ENCODE data around the gene PMEL. TPM values are rescaled to one million over a fixed set of nuclear protein-coding genes. Genes with fewer than 3 reads are reported as not detected.

The PMEL gene
- total and polyA plus RNA-seq, 9 of the 15 experiments (the other 6 are each of a cell fraction or from before 2014, with no cell fraction given) = 0.36 to 2.0 (median 0.98) TPM

DNA sequence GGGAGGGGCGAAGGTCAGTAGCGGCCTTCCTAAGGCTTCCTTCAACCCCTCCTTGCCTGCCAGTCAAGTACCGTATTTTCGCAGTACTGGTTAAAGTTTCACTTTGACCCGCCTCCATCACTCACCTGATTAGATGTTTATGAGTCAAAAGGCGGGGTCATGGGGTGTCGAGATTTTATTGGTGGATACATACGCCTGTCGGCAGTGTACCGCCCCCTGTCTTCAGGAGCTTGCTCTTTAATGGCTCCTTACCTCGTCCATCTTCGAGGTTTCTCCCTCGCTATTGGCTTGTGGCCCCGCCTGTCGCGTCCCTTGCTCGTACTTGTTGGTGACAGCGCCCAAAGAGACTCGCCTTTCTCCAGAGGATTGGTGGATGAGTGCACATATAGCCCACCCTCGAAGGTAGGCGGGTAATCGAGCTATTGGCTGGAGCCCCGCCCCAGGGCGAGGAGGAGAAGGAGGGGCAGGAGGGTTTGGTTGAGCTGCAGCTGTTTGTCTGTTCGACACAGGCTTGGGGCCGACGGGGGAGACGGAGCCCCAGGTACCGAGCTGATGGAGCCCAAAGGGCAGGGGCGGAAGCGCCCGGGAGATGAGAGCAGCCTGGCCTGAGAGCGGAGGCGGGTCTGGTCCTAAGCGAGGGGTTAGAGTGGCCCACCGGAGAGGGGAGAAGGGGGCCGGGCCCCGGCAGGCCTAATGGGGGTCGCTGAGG is 7.9 kb upstream of the PMEL start, which contains the start of gene RAB5B:
TSS of gene RAB5B (plus strand) at position 480 of the 709 bp plus-strand sequence. CDS start 12,883 bp downstream, outside the sequence.
- H3K27ac ChIP-seq (ENCODE audit: extremely low read depth, low read depth, low read length) = peak within 1 kb of the TSS; percentile 88
- DNase-seq (ENCODE audit: extremely low read depth in 1 of 4, low spot score in 3 of 4) (peak; percentile 87 to 100 (median 94)), FAIRE-seq (peak; percentile 100), ATAC-seq (peak; percentile 95)
- H3K4me3 ChIP-seq = peak within 1 kb of the TSS; percentile 68
- peak within 1 kb of the TSS; percentile 61 for H2AFZ ChIP-seq (ENCODE audit: low read depth, low read length)
- intact Hi-C loops (cut with micrococcal nuclease) = loop anchor here (2.0 to 5.0 kb wide), 2 partner anchors 46 to 47 kb away; partner anchors contain the start of genes IKZF4 and PYM1
- H3K9me3 ChIP-seq (replicated peaks; ENCODE audit: control insufficient read depth, insufficient read depth, low read depth, low read length) = no peaks in the 10 kb centered on the region
- H3K79me2 ChIP-seq (ENCODE audit: control insufficient read depth, insufficient read depth, low read length) = peaks cover 46% of the 10 kb centered on the region
- CTCF ChIA-PET (ENCODE audit: low intra/inter-chr PET ratio) = interaction anchor here (0.6 kb wide), 1 partner anchor 40 kb away, joined by 3 read pairs; no protein-coding TSS in a partner anchor
- no peaks in the 10 kb centered on the region for H3K27me3 ChIP-seq (ENCODE audit: control insufficient read depth in 2 of 2, insufficient read depth in 2 of 2, low read length in 2 of 2)
- peak within 1 kb of the TSS; percentile 99 for H3K4me2 ChIP-seq (ENCODE audit: insufficient read depth, low read length)
- POLR2A ChIA-PET = interaction anchor here (0.6 to 2.5 kb wide), 34 partner anchors 11 to 324 kb away, joined by 3 to 49 read pairs (median 4); partner anchors contain the start of genes DNAJC14, IKZF4, ORMDL2 and PYM1
- H3K9me1 ChIP-seq (ENCODE audit: control insufficient read depth, insufficient read depth, low read length) = no peaks in the 10 kb centered on the region
- H3K36me3 ChIP-seq (ENCODE audit: control insufficient read depth, insufficient read depth, low read length) = peaks cover 51% of the 10 kb centered on the region
- BruUV-seq (replicated peaks) = no TSS peak
- no peaks in the 10 kb centered on the region; the same call in 1 of the 2 replicates for H4K20me1 ChIP-seq (replicated peaks; ENCODE audit: control insufficient read depth, insufficient read depth, low read length)
- peaks cover 14 to 21% of the 10 kb centered on the region in 2 experiments for H3K4me1 ChIP-seq (replicated peaks in 1 of 2; ENCODE audit: control insufficient read depth in 2 of 2, insufficient read depth in 2 of 2, low read length in 2 of 2)
- peak within 1 kb of the TSS; percentile 81 to 92 for H3K9ac ChIP-seq (ENCODE audit: insufficient read depth in 1 of 2, low read depth in 2 of 2, low read length in 2 of 2)
- under 1% methylated on average over 35 of the region's 39 CpGs for WGBS (ENCODE audit: insufficient coverage, low coverage, missing lambda C conversion rate)
- in situ Hi-C loops (cut with MboI) = no loop called here
- TF ChIP-seq DACH1 (IDR thresholded peaks at IDR 0.05; ENCODE audit: partially characterized antibody) (peak; percentile 60), ZNF316 (IDR thresholded peaks at IDR 0.05) (no peak), HCFC1 (IDR thresholded peaks at IDR 0.05; ENCODE audit: low read depth, low read length) (peak; percentile 45), ZC3H8 (IDR thresholded peaks at IDR 0.05) (no peak), EP300 (IDR thresholded peaks at IDR 0.05; ENCODE audit: low read length) (peak; percentile 7; the same call in 1 of the 2 replicates), MTA3 (IDR thresholded peaks at IDR 0.05; ENCODE audit: borderline replicate concordance) (peak; percentile 91; the same call in 1 of the 2 replicates), MAFG (tag; conservative IDR thresholded peaks at IDR 0.05) (no peak), RFX7 (CRISPR knock-in tag; IDR thresholded peaks at IDR 0.05) (no peak), ATF1 (CRISPR knock-in tag; IDR thresholded peaks at IDR 0.05) (peak; percentile 57; the same call in 1 of the 2 replicates), ATF1 (tag; IDR thresholded peaks at IDR 0.05) (peak; percentile 99), ZNF707 (CRISPR knock-in tag; conservative IDR thresholded peaks at IDR 0.05) (no peak), NEUROD1 (IDR thresholded peaks at IDR 0.05; ENCODE audit: borderline replicate concordance, low read depth, low read length, partially characterized antibody) (peak; percentile 100), ZNF174 (CRISPR knock-in tag; IDR thresholded peaks at IDR 0.05) (no peak), BRD9 (IDR thresholded peaks at IDR 0.05; ENCODE audit: low read depth, partially characterized antibody) (no peak), WHSC1 (IDR thresholded peaks at IDR 0.05; ENCODE audit: low read length) (no peak), PRMT5 (CRISPR knock-in tag; IDR thresholded peaks at IDR 0.05) (no peak)
- TF ChIP-seq, protein P1, sequence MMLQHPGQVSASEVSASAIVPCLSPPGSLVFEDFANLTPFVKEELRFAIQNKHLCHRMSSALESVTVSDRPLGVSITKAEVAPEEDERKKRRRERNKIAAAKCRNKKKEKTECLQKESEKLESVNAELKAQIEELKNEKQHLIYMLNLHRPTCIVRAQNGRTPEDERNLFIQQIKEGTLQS (IDR thresholded peaks at IDR 0.05) = peak; percentile 57; the same call in 1 of the 2 replicates
- TF ChIP-seq, protein P1 (CRISPR knock-in tag; conservative IDR thresholded peaks at IDR 0.05) = 0 out of 2 replicates have a peak, but pooled peaks have one; percentile 40
- TF ChIP-seq, protein P2, sequence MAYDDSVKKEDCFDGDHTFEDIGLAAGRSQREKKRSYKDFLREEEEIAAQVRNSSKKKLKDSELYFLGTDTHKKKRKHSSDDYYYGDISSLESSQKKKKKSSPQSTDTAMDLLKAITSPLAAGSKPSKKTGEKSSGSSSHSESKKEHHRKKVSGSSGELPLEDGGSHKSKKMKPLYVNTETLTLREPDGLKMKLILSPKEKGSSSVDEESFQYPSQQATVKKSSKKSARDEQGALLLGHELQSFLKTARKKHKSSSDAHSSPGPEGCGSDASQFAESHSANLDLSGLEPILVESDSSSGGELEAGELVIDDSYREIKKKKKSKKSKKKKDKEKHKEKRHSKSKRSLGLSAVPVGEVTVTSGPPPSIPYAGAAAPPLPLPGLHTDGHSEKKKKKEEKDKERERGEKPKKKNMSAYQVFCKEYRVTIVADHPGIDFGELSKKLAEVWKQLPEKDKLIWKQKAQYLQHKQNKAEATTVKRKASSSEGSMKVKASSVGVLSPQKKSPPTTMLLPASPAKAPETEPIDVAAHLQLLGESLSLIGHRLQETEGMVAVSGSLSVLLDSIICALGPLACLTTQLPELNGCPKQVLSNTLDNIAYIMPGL (CRISPR knock-in tag; IDR thresholded peaks at IDR 0.05) = 0 out of 2 replicates have a peak, but pooled peaks have one; percentile 38
- TF ChIP-seq, protein P3, sequence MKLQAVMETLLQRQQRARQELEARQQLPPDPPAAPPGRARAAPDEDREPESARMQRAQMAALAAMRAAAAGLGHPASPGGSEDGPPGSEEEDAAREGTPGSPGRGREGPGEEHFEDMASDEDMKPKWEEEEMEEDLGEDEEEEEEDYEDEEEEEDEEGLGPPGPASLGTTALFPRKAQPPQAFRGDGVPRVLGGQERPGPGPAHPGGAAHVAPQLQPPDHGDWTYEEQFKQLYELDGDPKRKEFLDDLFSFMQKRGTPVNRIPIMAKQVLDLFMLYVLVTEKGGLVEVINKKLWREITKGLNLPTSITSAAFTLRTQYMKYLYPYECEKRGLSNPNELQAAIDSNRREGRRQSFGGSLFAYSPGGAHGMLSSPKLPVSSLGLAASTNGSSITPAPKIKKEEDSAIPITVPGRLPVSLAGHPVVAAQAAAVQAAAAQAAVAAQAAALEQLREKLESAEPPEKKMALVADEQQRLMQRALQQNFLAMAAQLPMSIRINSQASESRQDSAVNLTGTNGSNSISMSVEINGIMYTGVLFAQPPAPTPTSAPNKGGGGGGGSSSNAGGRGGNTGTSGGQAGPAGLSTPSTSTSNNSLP (IDR thresholded peaks at IDR 0.05; ENCODE audit: borderline replicate concordance, low read depth, low read length) = peak; percentile 99
